Astrocyte (in vitro differentiated cells and primary cell): ENCODE results near the gene PAPPA2. TPM values are rescaled to one million over a fixed set of nuclear protein-coding genes. Genes with fewer than 3 reads are reported as not detected.
"Not testable (repeated sequence)": the region's sequence is repeated elsewhere in the genome, so short reads cannot be mapped to it uniquely, and the experiment has no call there.

Experiments
- DNase-seq: peaks from one replicate; pipeline ENCODE4 v3.0.0-alpha.2; 2010; ENCODE audit warnings: low read depth
- FAIRE-seq: peaks from 2 replicates; lab custom pipeline; 2011; peaks lifted over from hg19 to GRCh38; lab: Jason Lieb, UNC
- H2AFZ ChIP-seq: 2 replicates; pipeline ENCODE4 v1.6.0; 2012; ENCODE audit warnings: low read depth, low read length, inconsistent platforms
- H3K27ac ChIP-seq: 2 replicates; pipeline ENCODE4 v1.5.1; 2011; ENCODE audit warnings: low read depth, low read length, inconsistent platforms
- H3K27me3 ChIP-seq: 2 replicates; pipeline ENCODE4 v1.6.0; 2011; ENCODE audit warnings: low read length, inconsistent platforms; ENCODE audit not compliant: insufficient read depth
- H3K36me3 ChIP-seq: 2 replicates; pipeline ENCODE4 v1.5.1; 2011; ENCODE audit warnings: low read length, inconsistent platforms; ENCODE audit not compliant: insufficient read depth
- H3K4me1 ChIP-seq: 2 replicates; pipeline ENCODE4 v1.5.1; 2011; ENCODE audit warnings: low read length, inconsistent platforms; ENCODE audit not compliant: insufficient read depth
- H3K4me2 ChIP-seq: 2 replicates; pipeline ENCODE4 v1.6.0; 2012; ENCODE audit warnings: low read length, inconsistent platforms
- H3K4me3 ChIP-seq: 2 replicates; pipeline ENCODE4 v1.5.1; 2011; ENCODE audit warnings: low read depth, mild to moderate bottlenecking, low read length, inconsistent platforms; ENCODE audit not compliant: insufficient read depth
- H3K79me2 ChIP-seq: 2 replicates; pipeline ENCODE4 v1.6.0; 2012; ENCODE audit warnings: mild to moderate bottlenecking, low read length, inconsistent platforms; ENCODE audit not compliant: insufficient read depth
- H3K9ac ChIP-seq: 2 replicates; pipeline ENCODE4 v1.6.0; 2012; ENCODE audit warnings: mild to moderate bottlenecking, low read length, inconsistent platforms
- H3K9me3 ChIP-seq: 2 replicates; pipeline ENCODE4 v1.5.1; 2012; ENCODE audit warnings: low read depth, mild to moderate bottlenecking, low read length, inconsistent platforms; ENCODE audit not compliant: insufficient read depth
- H4K20me1 ChIP-seq: 2 replicates; pipeline ENCODE4 v1.6.0; 2012; ENCODE audit warnings: low read length, inconsistent platforms; ENCODE audit not compliant: insufficient read depth
- H3K27ac Mint-ChIP-seq: one replicate; pipeline ENCODE4 v1.8.0; 2021; ENCODE audit warnings: mild to moderate bottlenecking, mixed read lengths; ENCODE audit not compliant: unreplicated experiment
- H3K27me3 Mint-ChIP-seq: one replicate; pipeline ENCODE4 v1.8.0; 2021; ENCODE audit warnings: low read depth, mixed read lengths; ENCODE audit not compliant: unreplicated experiment
- H3K36me3 Mint-ChIP-seq: one replicate; pipeline ENCODE4 v1.8.0; 2021; ENCODE audit warnings: low read depth, mixed read lengths; ENCODE audit not compliant: unreplicated experiment
- H3K4me1 Mint-ChIP-seq: one replicate; pipeline ENCODE4 v1.8.0; 2021; ENCODE audit warnings: low read depth, mixed read lengths; ENCODE audit not compliant: unreplicated experiment
- H3K4me3 Mint-ChIP-seq: one replicate; pipeline ENCODE4 v1.8.0; 2021; ENCODE audit warnings: mild to moderate bottlenecking, moderate library complexity, mixed read lengths; ENCODE audit not compliant: unreplicated experiment
- H3K9me3 Mint-ChIP-seq: one replicate; pipeline ENCODE4 v1.8.0; 2021; ENCODE audit warnings: mild to moderate bottlenecking, mixed read lengths; ENCODE audit not compliant: unreplicated experiment
- EZH2 ChIP-seq: IDR thresholded peaks from 2 replicates; pipeline ENCODE4 v1.6.1; 2012; ENCODE audit warnings: mild to moderate bottlenecking, low read length, inconsistent platforms; ENCODE audit not compliant: insufficient read depth
- total RNA-seq: library from RNA; stranded (reverse); gene quantifications from 2 replicates; pipeline ENCODE4 v1.2.1, GENCODE V29; 2021
- TF ChIP-seq, protein P1 (sequence below): IDR thresholded peaks from 2 replicates; pipeline ENCODE4 v1.5.1; 2011; ENCODE audit warnings: low read depth, mild to moderate bottlenecking, inconsistent platforms, low read length, moderate library complexity; ENCODE audit not compliant: insufficient read depth

Gene PAPPA2
- total RNA-seq, 1 donor from 2014 or later, result 19.0 TPM

DNA sequence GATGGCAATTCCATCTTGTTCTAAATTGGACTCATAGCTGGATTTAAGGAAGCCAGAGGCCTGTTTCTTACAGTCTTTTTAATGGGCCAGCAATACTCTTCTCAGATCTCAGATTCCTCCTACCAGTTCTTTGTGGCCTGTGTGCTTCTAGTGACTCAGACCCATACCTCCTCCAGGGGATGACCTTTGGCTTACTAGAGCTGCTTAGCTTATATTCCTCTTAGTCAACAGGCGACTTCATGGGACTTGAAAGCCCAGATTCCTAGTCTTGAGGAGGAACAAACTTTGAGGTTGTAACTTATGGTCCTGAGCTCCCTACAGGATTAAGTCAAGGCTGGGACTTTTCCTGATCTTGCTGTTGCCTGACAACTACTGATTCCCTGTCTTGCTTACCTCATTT is 12.4 kb upstream of the PAPPA2 start:
- Histone ChIP-seq H2AFZ (no peak overlapping the region), H3K4me3 (no peak overlapping the region), H3K4me2 (no peak overlapping the region), H3K4me1 (no peaks in the 10 kb centered on the region), H3K27ac (no peak overlapping the region), H3K9ac (no peak overlapping the region), H3K36me3 (no peaks in the 10 kb centered on the region), H3K9me3 (no peaks in the 10 kb centered on the region), H3K79me2 (no peaks in the 10 kb centered on the region), H4K20me1 (no peaks in the 10 kb centered on the region), H3K27me3 (no peaks in the 10 kb centered on the region)
- peaks cover 4% of the 10 kb centered on the region for H3K9me3 Mint-ChIP-seq
- no peak for DNase-seq
- no peaks in the 10 kb centered on the region for H3K36me3 Mint-ChIP-seq
- TF ChIP-seq, protein P1, sequence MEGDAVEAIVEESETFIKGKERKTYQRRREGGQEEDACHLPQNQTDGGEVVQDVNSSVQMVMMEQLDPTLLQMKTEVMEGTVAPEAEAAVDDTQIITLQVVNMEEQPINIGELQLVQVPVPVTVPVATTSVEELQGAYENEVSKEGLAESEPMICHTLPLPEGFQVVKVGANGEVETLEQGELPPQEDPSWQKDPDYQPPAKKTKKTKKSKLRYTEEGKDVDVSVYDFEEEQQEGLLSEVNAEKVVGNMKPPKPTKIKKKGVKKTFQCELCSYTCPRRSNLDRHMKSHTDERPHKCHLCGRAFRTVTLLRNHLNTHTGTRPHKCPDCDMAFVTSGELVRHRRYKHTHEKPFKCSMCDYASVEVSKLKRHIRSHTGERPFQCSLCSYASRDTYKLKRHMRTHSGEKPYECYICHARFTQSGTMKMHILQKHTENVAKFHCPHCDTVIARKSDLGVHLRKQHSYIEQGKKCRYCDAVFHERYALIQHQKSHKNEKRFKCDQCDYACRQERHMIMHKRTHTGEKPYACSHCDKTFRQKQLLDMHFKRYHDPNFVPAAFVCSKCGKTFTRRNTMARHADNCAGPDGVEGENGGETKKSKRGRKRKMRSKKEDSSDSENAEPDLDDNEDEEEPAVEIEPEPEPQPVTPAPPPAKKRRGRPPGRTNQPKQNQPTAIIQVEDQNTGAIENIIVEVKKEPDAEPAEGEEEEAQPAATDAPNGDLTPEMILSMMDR, result no peak
- TF ChIP-seq EZH2, result no peak
- H3K4me1 Mint-ChIP-seq, result peaks cover 3% of the 10 kb centered on the region
- H3K4me3 Mint-ChIP-seq, result no peak overlapping the region
- H3K27me3 Mint-ChIP-seq, result no peaks in the 10 kb centered on the region
- FAIRE-seq, result no peak
- H3K27ac Mint-ChIP-seq, result no peak overlapping the region

DNA sequence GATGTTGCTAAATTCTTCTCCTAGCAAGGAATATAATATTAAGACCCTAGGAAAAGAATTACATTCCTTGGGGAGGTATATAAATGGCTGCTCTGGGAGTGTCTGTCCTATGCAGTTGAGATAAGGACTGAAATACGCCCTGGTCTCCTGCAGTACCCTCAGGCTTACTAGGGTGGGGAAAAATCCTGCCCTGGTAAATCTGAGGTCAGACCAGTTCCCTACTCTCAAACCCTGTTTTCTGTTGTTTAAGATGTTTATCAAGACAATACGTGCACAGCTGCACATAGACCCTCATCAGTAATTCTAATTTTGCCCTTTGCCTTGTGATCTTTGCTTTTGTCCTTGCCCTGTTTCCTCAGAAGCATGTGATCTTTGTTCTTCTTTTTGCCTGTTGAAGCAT is 11.2 kb upstream of the PAPPA2 start:
- H3K9me3 Mint-ChIP-seq, H3K4me2 ChIP-seq, H3K36me3 ChIP-seq, H3K4me3 ChIP-seq, H3K36me3 Mint-ChIP-seq, H3K9me3 ChIP-seq, H3K4me1 ChIP-seq, H4K20me1 ChIP-seq, H3K9ac ChIP-seq, DNase-seq, H2AFZ ChIP-seq, FAIRE-seq, H3K79me2 ChIP-seq, H3K27me3 ChIP-seq, H3K4me3 Mint-ChIP-seq, H3K4me1 Mint-ChIP-seq, H3K27ac ChIP-seq, H3K27ac Mint-ChIP-seq, H3K27me3 Mint-ChIP-seq: not testable (repeated sequence)

DNA sequence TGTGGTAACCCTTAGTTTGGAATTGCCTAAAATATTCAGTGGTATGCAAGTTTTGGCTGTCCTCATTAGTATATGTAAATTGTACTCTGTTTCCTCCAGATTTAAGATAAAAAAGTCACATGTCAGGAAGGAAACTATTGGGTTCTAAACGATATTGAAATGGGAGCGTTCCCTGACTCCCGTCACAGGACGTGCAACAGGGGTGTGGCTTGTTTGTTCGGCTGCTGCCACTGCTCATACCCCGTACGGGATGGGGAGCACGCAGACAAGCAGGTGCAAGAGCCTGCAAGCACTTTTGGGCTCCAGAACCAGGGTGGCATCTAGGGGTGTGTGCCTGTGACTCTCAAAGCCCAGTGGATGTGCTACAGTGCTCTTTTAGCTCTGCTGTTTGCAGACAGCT is 6.2 kb upstream of the PAPPA2 start:
- H3K36me3 ChIP-seq, result no peaks in the 10 kb centered on the region
- no peak overlapping the region for H3K4me3 Mint-ChIP-seq
- FAIRE-seq (no peak), DNase-seq (no peak)
- no peak overlapping the region for H2AFZ ChIP-seq
- no peaks in the 10 kb centered on the region for H3K4me1 Mint-ChIP-seq
- no peak overlapping the region for H3K27ac Mint-ChIP-seq
- H3K27me3 ChIP-seq, result no peaks in the 10 kb centered on the region
- H3K36me3 Mint-ChIP-seq, result no peaks in the 10 kb centered on the region
- H3K4me2 ChIP-seq, result no peak overlapping the region
- H3K27ac ChIP-seq, result no peak overlapping the region
- no peaks in the 10 kb centered on the region for H3K4me1 ChIP-seq
- no peak for TF ChIP-seq EZH2
- TF ChIP-seq, protein P1, result no peak
- no peak overlapping the region for H3K9ac ChIP-seq
- H3K27me3 Mint-ChIP-seq, result no peaks in the 10 kb centered on the region
- no peaks in the 10 kb centered on the region for H3K9me3 ChIP-seq
- H3K79me2 ChIP-seq, result no peaks in the 10 kb centered on the region
- H3K4me3 ChIP-seq, result no peak overlapping the region
- no peaks in the 10 kb centered on the region for H4K20me1 ChIP-seq
- peaks cover 15% of the 10 kb centered on the region for H3K9me3 Mint-ChIP-seq
